ENCODE data around the gene NHEJ1. TPM values are rescaled to one million over a fixed set of nuclear protein-coding genes. Genes with fewer than 3 reads are reported as not detected.

The NHEJ1 gene
- total and polyA plus RNA-seq, 9 of the 15 experiments (the other 6 are each of a cell fraction or from before 2014, with no cell fraction given), result 9.0 to 23.7 (median 13.9) TPM

DNA sequence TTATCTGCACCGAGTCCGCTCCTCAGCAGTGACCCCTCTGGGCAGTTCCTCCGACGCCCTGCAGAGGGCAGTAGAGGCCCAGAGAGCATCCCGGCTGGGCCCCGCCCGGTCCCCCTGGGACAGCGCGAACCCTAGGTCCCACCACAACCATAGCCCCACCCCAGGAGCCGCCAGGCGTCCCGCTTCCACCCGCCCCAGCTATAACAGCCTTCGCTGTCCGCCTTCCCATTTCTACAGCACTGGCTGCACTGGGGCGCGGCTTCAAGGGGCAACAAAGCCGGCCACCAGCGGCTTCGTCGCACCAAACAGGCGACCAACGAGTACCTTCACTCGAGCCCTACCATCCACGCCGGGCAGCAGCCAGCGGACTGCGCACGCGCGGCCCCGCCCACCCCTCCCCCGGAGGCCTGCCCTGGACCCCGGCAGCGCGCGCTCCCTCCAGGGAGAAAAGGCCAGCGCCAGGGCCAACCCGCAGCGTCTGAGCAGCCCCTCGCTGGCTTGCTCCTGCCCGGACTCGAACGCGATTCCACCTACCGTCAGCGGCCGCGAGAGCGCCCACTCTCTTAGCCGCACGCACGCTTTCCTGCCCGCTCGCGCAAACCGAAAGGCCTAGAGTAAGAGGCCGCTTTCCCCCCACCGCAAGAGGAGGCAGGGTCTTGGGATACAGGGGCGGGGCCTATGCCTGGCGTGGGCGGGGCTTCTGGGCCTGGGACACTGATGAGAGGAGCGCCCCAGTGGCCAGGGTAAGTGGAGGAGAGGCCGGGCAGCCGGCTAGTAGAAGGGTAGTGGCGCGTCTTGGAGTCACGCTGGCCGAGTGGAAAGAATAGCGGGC lies at the start of gene NHEJ1 (continued):
- TF ChIP-seq, protein P1, sequence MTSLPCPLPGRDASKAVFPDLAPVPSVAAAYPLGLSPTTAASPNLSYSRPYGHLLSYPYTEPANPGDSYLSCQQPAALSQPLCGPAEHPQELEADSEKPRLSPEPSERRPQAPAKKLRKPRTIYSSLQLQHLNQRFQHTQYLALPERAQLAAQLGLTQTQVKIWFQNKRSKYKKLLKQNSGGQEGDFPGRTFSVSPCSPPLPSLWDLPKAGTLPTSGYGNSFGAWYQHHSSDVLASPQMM (CRISPR knock-in tag; IDR thresholded peaks at IDR 0.05), result no peak
- TF ChIP-seq, protein P2, sequence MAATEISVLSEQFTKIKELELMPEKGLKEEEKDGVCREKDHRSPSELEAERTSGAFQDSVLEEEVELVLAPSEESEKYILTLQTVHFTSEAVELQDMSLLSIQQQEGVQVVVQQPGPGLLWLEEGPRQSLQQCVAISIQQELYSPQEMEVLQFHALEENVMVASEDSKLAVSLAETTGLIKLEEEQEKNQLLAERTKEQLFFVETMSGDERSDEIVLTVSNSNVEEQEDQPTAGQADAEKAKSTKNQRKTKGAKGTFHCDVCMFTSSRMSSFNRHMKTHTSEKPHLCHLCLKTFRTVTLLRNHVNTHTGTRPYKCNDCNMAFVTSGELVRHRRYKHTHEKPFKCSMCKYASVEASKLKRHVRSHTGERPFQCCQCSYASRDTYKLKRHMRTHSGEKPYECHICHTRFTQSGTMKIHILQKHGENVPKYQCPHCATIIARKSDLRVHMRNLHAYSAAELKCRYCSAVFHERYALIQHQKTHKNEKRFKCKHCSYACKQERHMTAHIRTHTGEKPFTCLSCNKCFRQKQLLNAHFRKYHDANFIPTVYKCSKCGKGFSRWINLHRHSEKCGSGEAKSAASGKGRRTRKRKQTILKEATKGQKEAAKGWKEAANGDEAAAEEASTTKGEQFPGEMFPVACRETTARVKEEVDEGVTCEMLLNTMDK (IDR thresholded peaks at IDR 0.05; ENCODE audit: borderline replicate concordance, insufficient read depth, low read depth, low read length, poor library complexity, severe bottlenecking), result peak; percentile 66
- TF ChIP-seq SLC30A9 (CRISPR knock-in tag; IDR thresholded peaks at IDR 0.05) (no peak), JUND (IDR thresholded peaks at IDR 0.05; ENCODE audit: borderline replicate concordance, low read depth, low read length) (0 out of 2 replicates have a peak, but pooled peaks have one; percentile 3), JUND (tag; IDR thresholded peaks at IDR 0.05; ENCODE audit: borderline replicate concordance, low read depth, low read length) (no peak), CC2D1A (IDR thresholded peaks at IDR 0.05) (peak; percentile 77), KDM2B (CRISPR knock-in tag; IDR thresholded peaks at IDR 0.05) (no peak), BCOR (IDR thresholded peaks at IDR 0.05) (peak; percentile 33; the same call in 1 of the 2 replicates), HDAC8 (tag; IDR thresholded peaks at IDR 0.05) (no peak), KLF6 (CRISPR knock-in tag; IDR thresholded peaks at IDR 0.05; ENCODE audit: borderline replicate concordance) (no peak; the same call in 1 of the 2 replicates), SMAD1 (IDR thresholded peaks at IDR 0.05; ENCODE audit: low read depth, low read length, partially characterized antibody) (no peak), ZKSCAN1 (IDR thresholded peaks at IDR 0.05; ENCODE audit: low read depth, low read length) (no peak), SMARCC2 (IDR thresholded peaks at IDR 0.05; ENCODE audit: low read depth) (no peak), ZNF696 (CRISPR knock-in tag; conservative IDR thresholded peaks at IDR 0.05) (no peak), KDM5B (IDR thresholded peaks at IDR 0.05; ENCODE audit: insufficient replicate concordance, low read depth, low read length) (peak; percentile 88), HDAC1 (IDR thresholded peaks at IDR 0.05) (peak in 1 of 2 experiments; percentile 72; a peak in 2 of 4 replicates), MCM7 (IDR thresholded peaks at IDR 0.05) (no peak), PHF20 (IDR thresholded peaks at IDR 0.05; ENCODE audit: partially characterized antibody) (peak; percentile 73), CBX3 (IDR thresholded peaks at IDR 0.05; ENCODE audit: borderline replicate concordance in 1 of 2, low read length in 2 of 2) (no peak), LARP7 (IDR thresholded peaks at IDR 0.05) (no peak)
- TF ChIP-seq, protein P3, sequence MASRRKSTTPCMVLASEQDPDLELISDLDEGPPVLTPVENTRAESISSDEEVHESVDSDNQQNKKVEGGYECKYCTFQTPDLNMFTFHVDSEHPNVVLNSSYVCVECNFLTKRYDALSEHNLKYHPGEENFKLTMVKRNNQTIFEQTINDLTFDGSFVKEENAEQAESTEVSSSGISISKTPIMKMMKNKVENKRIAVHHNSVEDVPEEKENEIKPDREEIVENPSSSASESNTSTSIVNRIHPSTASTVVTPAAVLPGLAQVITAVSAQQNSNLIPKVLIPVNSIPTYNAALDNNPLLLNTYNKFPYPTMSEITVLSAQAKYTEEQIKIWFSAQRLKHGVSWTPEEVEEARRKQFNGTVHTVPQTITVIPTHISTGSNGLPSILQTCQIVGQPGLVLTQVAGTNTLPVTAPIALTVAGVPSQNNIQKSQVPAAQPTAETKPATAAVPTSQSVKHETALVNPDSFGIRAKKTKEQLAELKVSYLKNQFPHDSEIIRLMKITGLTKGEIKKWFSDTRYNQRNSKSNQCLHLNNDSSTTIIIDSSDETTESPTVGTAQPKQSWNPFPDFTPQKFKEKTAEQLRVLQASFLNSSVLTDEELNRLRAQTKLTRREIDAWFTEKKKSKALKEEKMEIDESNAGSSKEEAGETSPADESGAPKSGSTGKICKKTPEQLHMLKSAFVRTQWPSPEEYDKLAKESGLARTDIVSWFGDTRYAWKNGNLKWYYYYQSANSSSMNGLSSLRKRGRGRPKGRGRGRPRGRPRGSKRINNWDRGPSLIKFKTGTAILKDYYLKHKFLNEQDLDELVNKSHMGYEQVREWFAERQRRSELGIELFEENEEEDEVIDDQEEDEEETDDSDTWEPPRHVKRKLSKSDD (conservative IDR thresholded peaks at IDR 0.05; ENCODE audit: low read length), result no peak
- TF ChIP-seq, protein P4, sequence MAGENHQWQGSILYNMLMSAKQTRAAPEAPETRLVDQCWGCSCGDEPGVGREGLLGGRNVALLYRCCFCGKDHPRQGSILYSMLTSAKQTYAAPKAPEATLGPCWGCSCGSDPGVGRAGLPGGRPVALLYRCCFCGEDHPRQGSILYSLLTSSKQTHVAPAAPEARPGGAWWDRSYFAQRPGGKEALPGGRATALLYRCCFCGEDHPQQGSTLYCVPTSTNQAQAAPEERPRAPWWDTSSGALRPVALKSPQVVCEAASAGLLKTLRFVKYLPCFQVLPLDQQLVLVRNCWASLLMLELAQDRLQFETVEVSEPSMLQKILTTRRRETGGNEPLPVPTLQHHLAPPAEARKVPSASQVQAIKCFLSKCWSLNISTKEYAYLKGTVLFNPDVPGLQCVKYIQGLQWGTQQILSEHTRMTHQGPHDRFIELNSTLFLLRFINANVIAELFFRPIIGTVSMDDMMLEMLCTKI (IDR thresholded peaks at IDR 0.05; ENCODE audit: partially characterized antibody), result no peak

All from K562 (cell line).